ENCODE measurements around the gene SLC17A7.
A peak's percentile ranks its signal among the peaks of the same experiment; 100 is the strongest.

The SLC17A7 gene

GRCh38 chr19:49487277-49488045, 46.1 kb upstream of the SLC17A7 start, which contains the start of gene RPL13A:
Gene RPL13A, plus strand, starts transcription at chr19:49487608. Its CDS starts 22 bp downstream, at chr19:49487630.
- peak; percentile 100 for DNase-seq (ENCODE audit: low read depth in 2 of 2)
- peak within 1 kb of the TSS; percentile 87 to 96 for H3K4me3 ChIP-seq (replicated peaks in 1 of 2; ENCODE audit: low read depth in 2 of 2, low read length in 2 of 2)
- no peak for TF ChIP-seq CTCF (IDR thresholded peaks at IDR 0.05; ENCODE audit: low read depth, low read length)

- DNase-seq (ENCODE audit: low read depth in 2 of 2): no peak
- no peak for TF ChIP-seq CTCF (IDR thresholded peaks at IDR 0.05; ENCODE audit: low read depth, low read length)
- no peak overlapping the region for H3K4me3 ChIP-seq (replicated peaks in 1 of 2; ENCODE audit: low read depth in 2 of 2, low read length in 2 of 2)
Measured at GRCh38 chr19:49486710-49487276, 45.5 kb upstream of the SLC17A7 start.

GRCh38 chr19:49486232-49486631, 44.9 kb upstream of the SLC17A7 start:
- no peak for DNase-seq (ENCODE audit: low read depth in 2 of 2)
- H3K4me3 ChIP-seq (replicated peaks in 1 of 2; ENCODE audit: low read depth in 2 of 2, low read length in 2 of 2): no peak overlapping the region
- TF ChIP-seq CTCF (IDR thresholded peaks at IDR 0.05; ENCODE audit: low read depth, low read length): no peak

DNA sequence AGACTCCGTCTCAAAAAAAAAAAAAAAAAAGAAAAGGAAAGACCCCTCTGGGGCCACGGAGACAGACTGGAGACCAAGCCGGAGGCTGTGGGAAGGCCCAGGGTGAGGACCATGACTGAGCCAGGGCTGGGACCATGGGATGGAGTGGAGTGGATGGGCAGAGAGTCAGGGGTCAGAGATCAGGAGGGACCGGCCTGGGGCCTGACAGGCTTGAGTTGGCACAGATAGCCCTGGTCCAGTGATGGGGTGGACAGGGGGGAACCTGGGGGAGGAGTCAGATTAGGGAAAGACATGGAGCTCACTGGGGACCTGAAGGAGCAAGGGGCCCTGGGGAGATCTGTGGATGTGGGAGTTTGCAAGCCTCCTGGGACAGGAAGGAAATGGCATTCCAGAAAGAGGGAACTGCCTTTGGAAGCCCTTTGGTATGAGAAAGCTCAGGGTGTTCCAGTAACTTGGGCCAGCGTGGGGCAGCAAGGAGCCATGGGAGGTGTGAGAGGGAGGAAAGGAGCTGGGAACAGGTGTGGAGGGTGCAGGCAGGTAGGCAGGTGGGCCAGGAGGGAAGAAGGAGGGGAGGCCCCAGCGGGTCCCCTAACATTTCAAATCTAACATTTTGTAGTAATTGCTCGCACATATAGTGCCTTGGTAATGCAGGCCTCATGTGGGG, 39.8 kb upstream of the SLC17A7 start:
- no peak for TF ChIP-seq CTCF (IDR thresholded peaks at IDR 0.05; ENCODE audit: low read depth, low read length)
- no peak for DNase-seq (ENCODE audit: low read depth in 2 of 2)
- no peak overlapping the region for H3K4me3 ChIP-seq (replicated peaks in 1 of 2; ENCODE audit: low read depth in 2 of 2, low read length in 2 of 2)

DNA sequence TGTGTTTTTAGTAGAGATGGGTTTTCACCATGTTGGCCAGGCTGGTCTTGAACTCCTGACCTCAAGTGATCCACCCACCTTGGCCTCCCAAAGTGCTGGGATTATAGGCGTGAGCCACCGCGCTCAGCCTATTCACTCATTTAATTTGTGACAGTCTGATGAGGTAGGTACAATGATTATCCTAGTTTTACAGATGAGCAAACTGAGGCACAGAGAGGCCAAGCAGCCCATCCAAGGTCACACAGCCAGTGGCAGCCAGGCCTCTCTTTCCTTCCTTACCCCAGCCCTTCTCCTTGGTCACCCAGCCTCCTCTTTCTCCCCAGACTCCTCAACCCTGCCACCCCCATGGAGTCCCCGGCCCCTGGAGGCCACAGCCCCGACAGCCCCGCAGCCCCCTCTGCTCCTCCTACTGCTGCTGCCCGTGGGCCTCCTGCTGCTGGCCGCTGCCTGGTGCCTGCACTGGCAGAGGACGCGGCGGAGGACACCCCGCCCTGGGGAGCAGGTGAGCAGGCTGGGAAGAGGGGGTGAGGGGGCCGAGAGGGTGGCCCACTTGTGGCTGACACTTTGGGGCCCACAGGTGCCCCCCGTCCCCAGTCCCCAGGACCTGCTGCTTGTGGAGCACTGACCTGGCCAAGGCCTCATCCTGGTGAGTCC, 38.8 kb upstream of the SLC17A7 start:
- H3K4me3 ChIP-seq (replicated peaks in 1 of 2; ENCODE audit: low read depth in 2 of 2, low read length in 2 of 2): no peak overlapping the region
- TF ChIP-seq CTCF (IDR thresholded peaks at IDR 0.05; ENCODE audit: low read depth, low read length): no peak
- DNase-seq (ENCODE audit: low read depth in 2 of 2): no peak

DNA sequence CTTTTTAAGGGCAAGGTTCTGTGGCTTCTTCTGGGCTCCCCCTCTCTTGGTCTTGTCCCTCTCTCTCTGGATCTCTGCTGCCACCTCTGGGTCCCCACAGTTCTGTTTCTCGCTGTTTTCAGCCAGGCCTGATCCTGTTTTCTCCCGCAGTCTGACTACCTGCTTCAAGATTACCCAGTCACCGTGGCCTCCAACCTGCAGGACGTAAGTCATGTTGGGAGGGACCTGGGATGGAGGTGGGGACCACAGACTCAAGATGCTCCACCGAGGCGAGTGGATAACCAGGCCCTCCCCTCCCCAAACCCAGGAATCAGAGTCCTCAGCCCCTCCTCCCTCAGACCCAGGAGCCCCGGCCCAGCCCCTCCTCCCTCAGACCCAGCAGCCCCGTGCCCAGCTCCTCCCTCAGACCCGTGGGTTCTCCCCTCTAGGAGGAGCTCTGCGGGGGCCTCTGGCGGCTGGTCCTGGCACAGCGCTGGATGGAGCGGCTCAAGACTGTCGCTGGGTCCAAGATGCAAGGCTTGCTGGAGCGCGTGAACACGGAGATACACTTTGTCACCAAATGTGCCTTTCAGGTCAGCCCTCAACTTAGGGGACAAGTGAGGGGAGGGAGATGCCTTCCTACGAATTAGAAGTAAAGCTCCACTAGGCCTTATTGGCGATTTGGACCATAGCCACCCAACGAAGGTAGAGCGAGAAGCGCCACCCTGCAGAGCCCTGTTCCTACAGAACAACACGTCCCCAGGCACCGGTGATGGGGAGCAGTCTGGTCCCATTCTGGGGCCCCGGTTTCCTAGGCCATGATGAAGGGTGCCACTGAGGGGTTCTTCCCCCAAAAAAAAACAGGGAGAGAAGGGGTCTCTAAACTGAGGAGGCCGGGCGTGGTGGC, 34.9 kb upstream of the SLC17A7 start:
- H3K4me3 ChIP-seq (replicated peaks in 1 of 2; ENCODE audit: low read depth in 2 of 2, low read length in 2 of 2): no peak overlapping the region
- TF ChIP-seq CTCF (IDR thresholded peaks at IDR 0.05; ENCODE audit: low read depth, low read length): peak; percentile 46
- peak in 1 of 2 donors; percentile 52 for DNase-seq (ENCODE audit: low read depth in 2 of 2)
